ENCODE results near the gene CRIP2. TPM values are rescaled to one million over a fixed set of nuclear protein-coding genes. Genes with fewer than 3 reads are reported as not detected.

The CRIP2 gene
- total RNA-seq, 4 donors from 2014 or later = 44.2 to 118 (median 80.7) TPM

DNA sequence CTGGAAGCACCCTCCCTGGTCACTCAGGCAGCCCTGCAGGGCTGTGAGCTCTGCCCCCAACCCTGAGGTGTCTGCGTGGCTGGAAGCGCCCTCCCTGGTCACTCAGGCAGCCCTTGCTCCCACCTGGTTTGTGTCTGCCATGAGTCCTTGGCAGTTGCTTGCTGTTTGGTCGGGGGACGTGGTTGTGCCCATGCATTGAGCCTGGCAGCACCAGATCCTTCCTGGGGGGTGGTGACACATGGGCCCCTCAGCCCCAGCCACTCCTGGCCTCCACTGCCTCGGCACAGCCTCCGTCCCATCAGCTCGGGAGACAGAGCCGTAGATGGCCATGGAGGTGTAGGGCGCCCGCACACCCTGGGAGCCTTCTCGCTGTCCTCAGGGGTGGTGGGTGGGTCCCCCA is 35.4 kb upstream of the CRIP2 start:
- TF ChIP-seq POLR2A (IDR thresholded peaks at IDR 0.05) (no peak), CTCF (IDR thresholded peaks at IDR 0.05) (no peak)
- Histone ChIP-seq H3K4me1 (peaks cover 0 to 39% (median 0%) of the 10 kb centered on the region in 3 donors), H3K36me3 (peaks cover 4 to 56% (median 10%) of the 10 kb centered on the region in 3 donors), H3K27me3 (no peaks in the 10 kb centered on the region), H3K9me3 (no peaks in the 10 kb centered on the region), H3K4me3 (no peak overlapping the region), H3K27ac (no peak overlapping the region)
- no peak for DNase-seq
- intact Hi-C loops (cut with DNase I) = no loop called here
- WGBS, 2 donors = 83% methylated on average over 1 of the region's 11 CpGs; no CpG with 5 or more reads in 1 of the 2 donors

DNA sequence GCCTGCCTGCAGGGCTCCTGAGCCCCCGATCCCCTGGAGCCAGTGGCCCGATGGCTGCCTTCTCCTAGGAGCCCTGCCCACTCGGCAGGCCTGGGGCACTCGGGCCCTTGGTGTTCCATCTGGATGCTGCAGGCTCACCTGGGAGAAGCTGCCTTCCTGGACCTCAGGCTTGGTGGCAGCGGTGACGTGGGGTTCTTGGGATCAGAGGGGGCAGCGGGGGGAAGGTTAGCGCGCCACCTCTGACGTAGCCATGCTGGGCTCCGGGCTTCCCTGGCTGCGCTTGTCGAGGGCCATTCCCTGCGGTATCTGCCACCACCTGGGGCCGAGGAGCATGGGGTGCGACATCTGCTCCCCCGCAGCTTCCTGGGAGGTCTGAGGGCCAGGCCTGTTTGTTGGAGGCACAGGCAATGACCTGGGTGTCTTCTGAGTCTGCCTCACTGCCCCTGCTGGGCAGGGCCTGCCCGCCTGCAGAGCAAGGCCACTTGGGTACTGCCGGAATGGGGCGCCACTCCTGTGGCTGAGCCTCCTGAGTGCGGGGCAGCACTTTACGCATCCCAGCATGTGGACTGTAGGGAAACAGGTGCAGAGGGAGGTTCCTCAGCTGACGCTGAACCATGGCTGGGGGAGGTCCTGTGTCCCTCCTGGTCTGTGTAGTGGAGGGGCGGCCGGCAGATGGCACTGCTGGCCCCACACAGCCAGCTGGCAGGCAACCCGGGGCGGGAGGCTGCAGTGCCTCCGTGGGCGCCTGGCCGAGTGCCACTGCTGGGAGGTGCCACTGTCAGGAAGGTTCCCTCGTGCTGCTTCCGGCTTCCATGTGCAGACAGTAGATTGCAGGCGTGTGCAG is 34.7 kb upstream of the CRIP2 start:
- intact Hi-C loops (cut with DNase I) = no loop called here

DNA sequence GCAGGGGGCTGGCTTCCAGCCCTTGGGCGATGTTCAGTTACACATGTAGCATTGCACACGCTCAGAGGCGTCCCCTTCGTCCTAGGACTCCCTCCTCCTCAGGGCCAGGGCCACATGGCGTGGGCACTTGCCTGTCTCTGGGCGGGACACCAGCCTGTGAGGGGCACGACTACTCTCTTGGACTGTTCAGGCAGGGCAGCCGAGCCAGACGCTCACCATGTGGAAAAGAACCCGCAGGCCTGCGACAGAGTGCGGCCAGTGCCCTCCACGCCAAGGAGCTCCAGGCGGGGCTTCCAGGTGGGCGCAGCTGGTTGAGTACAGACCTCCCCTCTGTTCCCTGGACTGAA is 34.1 kb upstream of the CRIP2 start:
- WGBS, 2 donors = 79% methylated on average over 8 of the region's 15 CpGs; no CpG with 5 or more reads in 1 of the 2 donors
- H3K27me3 ChIP-seq = no peaks in the 10 kb centered on the region
- intact Hi-C loops (cut with DNase I) = no loop called here
- no peak overlapping the region for H3K27ac ChIP-seq
- TF ChIP-seq CTCF (IDR thresholded peaks at IDR 0.05) = no peak
- TF ChIP-seq POLR2A (IDR thresholded peaks at IDR 0.05) = no peak
- H3K4me3 ChIP-seq = no peak overlapping the region
- no peak for DNase-seq
- peaks cover 4 to 64% (median 10%) of the 10 kb centered on the region in 3 donors for H3K36me3 ChIP-seq
- no peaks in the 10 kb centered on the region for H3K9me3 ChIP-seq
- peaks cover 0 to 39% (median 0%) of the 10 kb centered on the region in 3 donors for H3K4me1 ChIP-seq

More for the DNA sequence above, 34.7 kb upstream of the CRIP2 start:
- no peak for DNase-seq
- Histone ChIP-seq H3K4me1 (peaks cover 0 to 39% (median 0%) of the 10 kb centered on the region in 3 donors), H3K36me3 (peaks cover 4 to 58% (median 10%) of the 10 kb centered on the region in 3 donors), H3K27me3 (no peaks in the 10 kb centered on the region), H3K27ac (no peak overlapping the region), H3K4me3 (no peak overlapping the region), H3K9me3 (no peaks in the 10 kb centered on the region)
- TF ChIP-seq POLR2A (IDR thresholded peaks at IDR 0.05) (no peak), CTCF (IDR thresholded peaks at IDR 0.05) (peak in 1 of 6 experiments; percentile 41)
- WGBS, 2 donors = no CpG with 5 or more reads among the region's 33 CpGs

- peaks cover 4 to 69% (median 10%) of the 10 kb centered on the region in 3 donors for H3K36me3 ChIP-seq
- H3K27me3 ChIP-seq = no peaks in the 10 kb centered on the region
- peaks cover 0 to 38% (median 0%) of the 10 kb centered on the region in 3 donors for H3K4me1 ChIP-seq
- TF ChIP-seq CTCF (IDR thresholded peaks at IDR 0.05) (no peak), POLR2A (IDR thresholded peaks at IDR 0.05) (no peak)
- no peak overlapping the region for H3K27ac ChIP-seq
- no peaks in the 10 kb centered on the region for H3K9me3 ChIP-seq
- intact Hi-C loops (cut with DNase I) = no loop called here
- H3K4me3 ChIP-seq = no peak overlapping the region
- no peak for DNase-seq
- no CpG with 5 or more reads among the region's 9 CpGs for WGBS, 2 donors
Measured at GRCh38 chr14:105440992-105441391, 33.6 kb upstream of the CRIP2 start.

DNA sequence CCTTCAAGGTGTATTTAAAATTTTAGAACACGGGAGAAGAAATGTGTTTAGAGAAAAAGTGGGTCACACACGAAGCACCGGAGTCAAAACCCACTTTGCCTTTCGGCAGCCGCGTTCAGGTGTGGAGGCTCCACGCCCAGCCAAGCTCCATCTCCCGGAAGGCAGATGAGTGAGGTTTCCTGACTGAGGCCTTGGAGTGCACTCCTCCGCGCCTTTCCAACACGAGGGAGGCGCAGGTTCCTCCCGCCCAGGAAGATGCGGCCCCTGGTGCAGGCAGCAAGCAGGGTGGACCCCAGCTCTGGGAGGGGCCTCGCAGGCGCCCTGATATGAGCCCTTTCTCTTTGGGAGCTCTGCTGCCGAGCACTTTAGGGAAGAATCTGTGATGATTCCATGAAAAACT is 32.5 kb upstream of the CRIP2 start:
- no peak overlapping the region for H3K27ac ChIP-seq
- intact Hi-C loops (cut with DNase I) = no loop called here
- WGBS, 2 donors = 71 to 81% methylated on average over 9 to 11 of the region's 17 CpGs
- H3K4me3 ChIP-seq = no peak overlapping the region
- H3K4me1 ChIP-seq = peaks cover 0 to 27% (median 0%) of the 10 kb centered on the region in 3 donors
- TF ChIP-seq CTCF (IDR thresholded peaks at IDR 0.05) (no peak), POLR2A (IDR thresholded peaks at IDR 0.05) (no peak)
- no peak for DNase-seq
- no peaks in the 10 kb centered on the region for H3K9me3 ChIP-seq
- H3K27me3 ChIP-seq = no peaks in the 10 kb centered on the region
- H3K36me3 ChIP-seq = peaks cover 4 to 80% (median 10%) of the 10 kb centered on the region in 3 donors
